WTC11 (cell line): ENCODE results near the gene OTOG. TPM values are rescaled to one million over a fixed set of nuclear protein-coding genes. Genes with fewer than 3 reads are reported as not detected.
A peak's percentile ranks its signal among the peaks of the same experiment; 100 is the strongest.

Experiments used
- ATAC-seq: fragments of 200-7000 bp; cut with Tn5 transposase; 2 replicates; pipeline ENCODE4 v1.10.0; 2021; ENCODE audit warnings: mild to moderate bottlenecking, moderate library complexity
- CTCF ChIA-PET: fragments of 300-600 bp; sonication (Branson Sonifier 250); formaldehyde crosslinking; loops from one replicate; lab custom pipeline; 2021; ENCODE audit warnings: antibody characterized with exemption; lab: Charles Lee
- POLR2A ChIA-PET: fragments of 350-600 bp; sonication (Branson Sonifier 250); formaldehyde crosslinking; loops from one replicate; lab custom pipeline; 2021; ENCODE audit warnings: antibody characterized with exemption; lab: Charles Lee
- DNase-seq: peaks from one replicate; pipeline ENCODE4 v3.0.0; 2021; ENCODE audit warnings: low spot score
- H3K27ac Mint-ChIP-seq: 2 replicates; pipeline ENCODE4 v1.8.0; 2021; ENCODE audit warnings: mixed read lengths
- H3K27me3 Mint-ChIP-seq: 2 replicates; pipeline ENCODE4 v1.8.0; 2021; ENCODE audit warnings: low read depth, mild to moderate bottlenecking, moderate library complexity, mixed read lengths
- H3K36me3 Mint-ChIP-seq: 2 replicates; pipeline ENCODE4 v1.8.0; 2021; ENCODE audit warnings: mixed read lengths
- H3K4me1 Mint-ChIP-seq: 2 replicates; pipeline ENCODE4 v1.8.0; 2022; ENCODE audit warnings: mixed read lengths
- H3K4me3 Mint-ChIP-seq: 2 replicates; pipeline ENCODE4 v1.8.0; 2021; ENCODE audit warnings: mild to moderate bottlenecking, moderate library complexity, mixed read lengths
- H3K9me3 Mint-ChIP-seq: 2 replicates; pipeline ENCODE4 v1.8.0; 2021; ENCODE audit warnings: mixed read lengths
- CREB1 ChIP-seq: sonication (generic); formaldehyde crosslinking; IDR thresholded peaks from 2 replicates; pipeline ENCODE4 v1.8.0; 2023; ENCODE audit warnings: mild to moderate bottlenecking, missing genetic modification reagents
- HMGA2 ChIP-seq: fragments of 250-450 bp; sonication (Bioruptor Pico); IDR thresholded peaks from 2 replicates; pipeline ENCODE4 v1.4.0; 2021; ENCODE audit warnings: mild to moderate bottlenecking, moderate library complexity
- NFATC4 ChIP-seq: fragments of 250-450 bp; sonication (Bioruptor Pico); IDR thresholded peaks from 2 replicates; pipeline ENCODE4 v1.9.0; 2021; ENCODE audit warnings: mild to moderate bottlenecking
- SMAD4 ChIP-seq: sonication (generic); formaldehyde crosslinking; IDR thresholded peaks from 2 replicates; pipeline ENCODE4 v1.8.0; 2022; ENCODE audit warnings: mild to moderate bottlenecking, missing genetic modification reagents
- SOX15 ChIP-seq: fragments of 250-450 bp; sonication (Bioruptor Pico); IDR thresholded peaks from 2 replicates; pipeline ENCODE4 v1.9.0; 2021; ENCODE audit warnings: mild to moderate bottlenecking
- ZNF121 ChIP-seq: sonication (generic); formaldehyde crosslinking; IDR thresholded peaks from 2 replicates; pipeline ENCODE4 v1.8.0; 2023; ENCODE audit warnings: missing genetic modification reagents
- total RNA-seq: library from RNA; stranded (reverse); gene quantifications from 3 replicates; pipeline ENCODE4 v1.2.3, GENCODE V29; 2021
- TF ChIP-seq, protein P1 (sequence below): sonication (generic); formaldehyde crosslinking; IDR thresholded peaks from 2 replicates; pipeline ENCODE4 v1.8.0; 2022; ENCODE audit warnings: mild to moderate bottlenecking, missing genetic modification reagents
- TF ChIP-seq, protein P2 (sequence below): sonication (generic); formaldehyde crosslinking; IDR thresholded peaks from 2 replicates; pipeline ENCODE4 v1.8.1; 2023; ENCODE audit warnings: mild to moderate bottlenecking, missing genetic modification reagents, borderline replicate concordance
- TF ChIP-seq, protein P3 (sequence below): fragments of 200-600 bp; IDR thresholded peaks from 2 replicates; pipeline ENCODE4 v1.8.0; 2022; ENCODE audit warnings: antibody characterized with exemption
- TF ChIP-seq, protein P4 (sequence below): sonication (generic); formaldehyde crosslinking; conservative IDR thresholded peaks from 2 replicates; pipeline ENCODE4 v1.8.1; 2023; ENCODE audit warnings: mild to moderate bottlenecking, low read depth, missing genetic modification reagents, moderate library complexity
- TF ChIP-seq, protein P5 (sequence below): sonication (generic); formaldehyde crosslinking; IDR thresholded peaks from 2 replicates; pipeline ENCODE4 v1.8.1; 2023; ENCODE audit warnings: mild to moderate bottlenecking, missing genetic modification reagents, moderate library complexity
- TF ChIP-seq, protein P6 (sequence below): sonication (generic); formaldehyde crosslinking; IDR thresholded peaks from 2 replicates; pipeline ENCODE4 v1.8.1; 2023; ENCODE audit warnings: mild to moderate bottlenecking, missing genetic modification reagents, moderate library complexity
- TF ChIP-seq, protein P7 (sequence below): fragments of 250-450 bp; sonication (Bioruptor Pico); IDR thresholded peaks from 2 replicates; pipeline ENCODE4 v1.9.0; 2021; ENCODE audit warnings: mild to moderate bottlenecking

Gene OTOG
- total RNA-seq, 1 experiment from 2014 or later = 1.4 TPM

DNA sequence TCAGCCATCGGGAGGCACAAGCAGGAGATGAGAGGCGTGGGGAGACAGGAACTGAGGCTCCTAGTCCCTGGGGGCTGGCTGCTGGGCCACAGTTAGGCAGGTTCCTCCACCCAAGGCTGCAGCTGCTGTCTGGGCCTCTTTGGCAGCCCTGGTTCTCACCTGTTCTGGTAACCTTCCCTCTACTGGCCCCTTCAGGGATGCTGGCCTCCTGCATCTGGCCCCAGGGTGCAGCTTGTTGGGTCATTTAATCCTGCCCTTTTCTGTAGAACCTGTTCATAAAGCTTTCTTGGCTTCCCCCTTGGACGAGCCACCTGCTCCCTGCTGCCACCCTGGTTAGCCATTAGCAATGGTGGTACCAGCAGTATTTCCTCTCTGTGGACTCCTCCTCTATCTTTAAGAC lies 8.3 kb upstream of the OTOG start:
- H3K27me3 Mint-ChIP-seq = peaks cover 11% of the 10 kb centered on the region
- H3K27ac Mint-ChIP-seq = no peak overlapping the region
- H3K4me1 Mint-ChIP-seq = peaks cover 33% of the 10 kb centered on the region
- CTCF ChIA-PET = interaction anchor here (0.5 to 3.8 kb wide), 8 partner anchors 8 to 359 kb away, joined by 3 to 27 read pairs (median 3); partner anchors contain the start of genes KCNJ11, NUCB2 and OTOG
- POLR2A ChIA-PET = interaction anchor here (0.6 kb wide), 2 partner anchors 263 to 293 kb away, joined by 3 to 4 read pairs; no protein-coding TSS in a partner anchor
- no peak overlapping the region for H3K4me3 Mint-ChIP-seq
- no peaks in the 10 kb centered on the region for H3K36me3 Mint-ChIP-seq
- no peaks in the 10 kb centered on the region for H3K9me3 Mint-ChIP-seq
- DNase-seq (no peak), ATAC-seq (peak; percentile 50)
- 0 out of 2 replicates have a peak, but pooled peaks have one; percentile 13 for TF ChIP-seq ZNF121
- TF ChIP-seq, protein P1, sequence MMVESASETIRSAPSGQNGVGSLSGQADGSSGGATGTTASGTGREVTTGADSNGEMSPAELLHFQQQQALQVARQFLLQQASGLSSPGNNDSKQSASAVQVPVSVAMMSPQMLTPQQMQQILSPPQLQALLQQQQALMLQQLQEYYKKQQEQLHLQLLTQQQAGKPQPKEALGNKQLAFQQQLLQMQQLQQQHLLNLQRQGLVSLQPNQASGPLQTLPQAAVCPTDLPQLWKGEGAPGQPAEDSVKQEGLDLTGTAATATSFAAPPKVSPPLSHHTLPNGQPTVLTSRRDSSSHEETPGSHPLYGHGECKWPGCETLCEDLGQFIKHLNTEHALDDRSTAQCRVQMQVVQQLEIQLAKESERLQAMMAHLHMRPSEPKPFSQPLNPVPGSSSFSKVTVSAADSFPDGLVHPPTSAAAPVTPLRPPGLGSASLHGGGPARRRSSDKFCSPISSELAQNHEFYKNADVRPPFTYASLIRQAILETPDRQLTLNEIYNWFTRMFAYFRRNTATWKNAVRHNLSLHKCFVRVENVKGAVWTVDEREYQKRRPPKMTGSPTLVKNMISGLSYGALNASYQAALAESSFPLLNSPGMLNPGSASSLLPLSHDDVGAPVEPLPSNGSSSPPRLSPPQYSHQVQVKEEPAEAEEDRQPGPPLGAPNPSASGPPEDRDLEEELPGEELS (CRISPR knock-in tag) = no peak
- no peak for TF ChIP-seq HMGA2

DNA sequence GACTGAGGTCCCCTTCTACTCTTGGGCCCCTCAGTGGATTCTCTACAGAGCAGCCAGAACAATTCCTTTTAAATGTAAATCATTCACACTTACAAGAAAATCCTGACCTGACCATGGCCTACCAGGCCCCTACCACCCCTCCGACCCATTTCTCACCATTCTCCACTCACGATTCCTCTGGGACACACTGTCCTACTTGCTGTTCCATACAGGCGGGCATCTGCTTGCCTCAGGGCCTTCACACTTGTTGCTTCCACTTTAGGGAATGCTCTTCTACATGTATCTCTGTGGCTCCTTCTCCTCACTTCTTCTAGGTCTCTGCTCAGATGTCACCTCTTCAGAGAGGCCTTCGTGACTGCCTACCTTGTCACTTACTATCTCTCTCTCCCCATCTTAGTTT lies 6.3 kb upstream of the OTOG start:
- no peak overlapping the region for H3K27ac Mint-ChIP-seq
- POLR2A ChIA-PET = no interaction called here
- peaks cover 33% of the 10 kb centered on the region for H3K4me1 Mint-ChIP-seq
- peaks cover 19% of the 10 kb centered on the region for H3K27me3 Mint-ChIP-seq
- DNase-seq (no peak), ATAC-seq (no peak)
- H3K4me3 Mint-ChIP-seq = no peak overlapping the region
- CTCF ChIA-PET = no interaction called here
- H3K36me3 Mint-ChIP-seq = no peaks in the 10 kb centered on the region
- no peaks in the 10 kb centered on the region for H3K9me3 Mint-ChIP-seq
- TF ChIP-seq, protein P2, sequence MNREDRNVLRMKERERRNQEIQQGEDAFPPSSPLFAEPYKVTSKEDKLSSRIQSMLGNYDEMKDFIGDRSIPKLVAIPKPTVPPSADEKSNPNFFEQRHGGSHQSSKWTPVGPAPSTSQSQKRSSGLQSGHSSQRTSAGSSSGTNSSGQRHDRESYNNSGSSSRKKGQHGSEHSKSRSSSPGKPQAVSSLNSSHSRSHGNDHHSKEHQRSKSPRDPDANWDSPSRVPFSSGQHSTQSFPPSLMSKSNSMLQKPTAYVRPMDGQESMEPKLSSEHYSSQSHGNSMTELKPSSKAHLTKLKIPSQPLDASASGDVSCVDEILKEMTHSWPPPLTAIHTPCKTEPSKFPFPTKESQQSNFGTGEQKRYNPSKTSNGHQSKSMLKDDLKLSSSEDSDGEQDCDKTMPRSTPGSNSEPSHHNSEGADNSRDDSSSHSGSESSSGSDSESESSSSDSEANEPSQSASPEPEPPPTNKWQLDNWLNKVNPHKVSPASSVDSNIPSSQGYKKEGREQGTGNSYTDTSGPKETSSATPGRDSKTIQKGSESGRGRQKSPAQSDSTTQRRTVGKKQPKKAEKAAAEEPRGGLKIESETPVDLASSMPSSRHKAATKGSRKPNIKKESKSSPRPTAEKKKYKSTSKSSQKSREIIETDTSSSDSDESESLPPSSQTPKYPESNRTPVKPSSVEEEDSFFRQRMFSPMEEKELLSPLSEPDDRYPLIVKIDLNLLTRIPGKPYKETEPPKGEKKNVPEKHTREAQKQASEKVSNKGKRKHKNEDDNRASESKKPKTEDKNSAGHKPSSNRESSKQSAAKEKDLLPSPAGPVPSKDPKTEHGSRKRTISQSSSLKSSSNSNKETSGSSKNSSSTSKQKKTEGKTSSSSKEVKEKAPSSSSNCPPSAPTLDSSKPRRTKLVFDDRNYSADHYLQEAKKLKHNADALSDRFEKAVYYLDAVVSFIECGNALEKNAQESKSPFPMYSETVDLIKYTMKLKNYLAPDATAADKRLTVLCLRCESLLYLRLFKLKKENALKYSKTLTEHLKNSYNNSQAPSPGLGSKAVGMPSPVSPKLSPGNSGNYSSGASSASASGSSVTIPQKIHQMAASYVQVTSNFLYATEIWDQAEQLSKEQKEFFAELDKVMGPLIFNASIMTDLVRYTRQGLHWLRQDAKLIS (CRISPR knock-in tag) = no peak
- TF ChIP-seq, protein P3, sequence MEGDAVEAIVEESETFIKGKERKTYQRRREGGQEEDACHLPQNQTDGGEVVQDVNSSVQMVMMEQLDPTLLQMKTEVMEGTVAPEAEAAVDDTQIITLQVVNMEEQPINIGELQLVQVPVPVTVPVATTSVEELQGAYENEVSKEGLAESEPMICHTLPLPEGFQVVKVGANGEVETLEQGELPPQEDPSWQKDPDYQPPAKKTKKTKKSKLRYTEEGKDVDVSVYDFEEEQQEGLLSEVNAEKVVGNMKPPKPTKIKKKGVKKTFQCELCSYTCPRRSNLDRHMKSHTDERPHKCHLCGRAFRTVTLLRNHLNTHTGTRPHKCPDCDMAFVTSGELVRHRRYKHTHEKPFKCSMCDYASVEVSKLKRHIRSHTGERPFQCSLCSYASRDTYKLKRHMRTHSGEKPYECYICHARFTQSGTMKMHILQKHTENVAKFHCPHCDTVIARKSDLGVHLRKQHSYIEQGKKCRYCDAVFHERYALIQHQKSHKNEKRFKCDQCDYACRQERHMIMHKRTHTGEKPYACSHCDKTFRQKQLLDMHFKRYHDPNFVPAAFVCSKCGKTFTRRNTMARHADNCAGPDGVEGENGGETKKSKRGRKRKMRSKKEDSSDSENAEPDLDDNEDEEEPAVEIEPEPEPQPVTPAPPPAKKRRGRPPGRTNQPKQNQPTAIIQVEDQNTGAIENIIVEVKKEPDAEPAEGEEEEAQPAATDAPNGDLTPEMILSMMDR = no peak
- TF ChIP-seq, protein P4, sequence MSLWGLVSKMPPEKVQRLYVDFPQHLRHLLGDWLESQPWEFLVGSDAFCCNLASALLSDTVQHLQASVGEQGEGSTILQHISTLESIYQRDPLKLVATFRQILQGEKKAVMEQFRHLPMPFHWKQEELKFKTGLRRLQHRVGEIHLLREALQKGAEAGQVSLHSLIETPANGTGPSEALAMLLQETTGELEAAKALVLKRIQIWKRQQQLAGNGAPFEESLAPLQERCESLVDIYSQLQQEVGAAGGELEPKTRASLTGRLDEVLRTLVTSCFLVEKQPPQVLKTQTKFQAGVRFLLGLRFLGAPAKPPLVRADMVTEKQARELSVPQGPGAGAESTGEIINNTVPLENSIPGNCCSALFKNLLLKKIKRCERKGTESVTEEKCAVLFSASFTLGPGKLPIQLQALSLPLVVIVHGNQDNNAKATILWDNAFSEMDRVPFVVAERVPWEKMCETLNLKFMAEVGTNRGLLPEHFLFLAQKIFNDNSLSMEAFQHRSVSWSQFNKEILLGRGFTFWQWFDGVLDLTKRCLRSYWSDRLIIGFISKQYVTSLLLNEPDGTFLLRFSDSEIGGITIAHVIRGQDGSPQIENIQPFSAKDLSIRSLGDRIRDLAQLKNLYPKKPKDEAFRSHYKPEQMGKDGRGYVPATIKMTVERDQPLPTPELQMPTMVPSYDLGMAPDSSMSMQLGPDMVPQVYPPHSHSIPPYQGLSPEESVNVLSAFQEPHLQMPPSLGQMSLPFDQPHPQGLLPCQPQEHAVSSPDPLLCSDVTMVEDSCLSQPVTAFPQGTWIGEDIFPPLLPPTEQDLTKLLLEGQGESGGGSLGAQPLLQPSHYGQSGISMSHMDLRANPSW = no peak
- TF ChIP-seq SMAD4 (CRISPR knock-in tag) = no peak

DNA sequence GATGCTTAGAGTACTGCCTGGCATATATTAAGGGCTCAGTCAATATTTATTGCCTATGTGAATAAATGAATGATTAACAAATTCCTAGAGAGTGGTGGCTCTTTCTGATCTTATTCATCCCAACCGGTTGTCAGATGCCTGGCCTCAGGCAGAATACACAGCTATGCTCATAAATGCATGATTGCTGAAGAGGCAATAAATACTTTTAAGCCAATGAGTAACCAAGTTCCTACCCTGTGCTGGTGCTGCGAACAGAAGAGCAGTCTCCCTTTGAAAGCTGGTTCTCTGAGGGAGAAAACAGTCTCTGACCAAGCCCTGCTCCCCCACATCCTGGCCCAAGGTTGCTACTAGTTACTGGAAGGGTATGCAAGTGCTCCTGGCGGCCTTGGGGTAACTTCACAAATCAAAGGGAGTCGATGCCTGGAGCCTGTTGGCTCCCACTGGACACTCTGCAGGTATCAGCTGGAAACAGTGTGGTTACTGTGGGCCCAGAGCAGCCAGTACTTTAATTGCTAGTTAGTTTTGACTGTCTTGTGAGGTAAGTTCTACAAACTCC lies 5.7 kb upstream of the OTOG start:
- H3K27ac Mint-ChIP-seq = no peak overlapping the region
- CTCF ChIA-PET = interaction anchor here (3.3 kb wide), 1 partner anchor 13 kb away, joined by 67 read pairs; no protein-coding TSS in a partner anchor
- DNase-seq (no peak), ATAC-seq (no peak)
- H3K9me3 Mint-ChIP-seq = no peaks in the 10 kb centered on the region
- H3K27me3 Mint-ChIP-seq = peaks cover 23% of the 10 kb centered on the region
- no peaks in the 10 kb centered on the region for H3K36me3 Mint-ChIP-seq
- POLR2A ChIA-PET = no interaction called here
- no peak overlapping the region for H3K4me3 Mint-ChIP-seq
- H3K4me1 Mint-ChIP-seq = peaks cover 33% of the 10 kb centered on the region
- no peak for TF ChIP-seq NFATC4 (CRISPR knock-in tag)
- no peak for TF ChIP-seq SOX15 (CRISPR knock-in tag)
- no peak for TF ChIP-seq CREB1 (CRISPR knock-in tag)
- TF ChIP-seq, protein P5, sequence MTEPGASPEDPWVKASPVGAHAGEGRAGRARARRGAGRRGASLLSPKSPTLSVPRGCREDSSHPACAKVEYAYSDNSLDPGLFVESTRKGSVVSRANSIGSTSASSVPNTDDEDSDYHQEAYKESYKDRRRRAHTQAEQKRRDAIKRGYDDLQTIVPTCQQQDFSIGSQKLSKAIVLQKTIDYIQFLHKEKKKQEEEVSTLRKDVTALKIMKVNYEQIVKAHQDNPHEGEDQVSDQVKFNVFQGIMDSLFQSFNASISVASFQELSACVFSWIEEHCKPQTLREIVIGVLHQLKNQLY (CRISPR knock-in tag) = no peak
- TF ChIP-seq, protein P6, sequence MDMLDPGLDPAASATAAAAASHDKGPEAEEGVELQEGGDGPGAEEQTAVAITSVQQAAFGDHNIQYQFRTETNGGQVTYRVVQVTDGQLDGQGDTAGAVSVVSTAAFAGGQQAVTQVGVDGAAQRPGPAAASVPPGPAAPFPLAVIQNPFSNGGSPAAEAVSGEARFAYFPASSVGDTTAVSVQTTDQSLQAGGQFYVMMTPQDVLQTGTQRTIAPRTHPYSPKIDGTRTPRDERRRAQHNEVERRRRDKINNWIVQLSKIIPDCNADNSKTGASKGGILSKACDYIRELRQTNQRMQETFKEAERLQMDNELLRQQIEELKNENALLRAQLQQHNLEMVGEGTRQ (CRISPR knock-in tag) = no peak
- TF ChIP-seq, protein P4 = no peak
- TF ChIP-seq, protein P7, sequence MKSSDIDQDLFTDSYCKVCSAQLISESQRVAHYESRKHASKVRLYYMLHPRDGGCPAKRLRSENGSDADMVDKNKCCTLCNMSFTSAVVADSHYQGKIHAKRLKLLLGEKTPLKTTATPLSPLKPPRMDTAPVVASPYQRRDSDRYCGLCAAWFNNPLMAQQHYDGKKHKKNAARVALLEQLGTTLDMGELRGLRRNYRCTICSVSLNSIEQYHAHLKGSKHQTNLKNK (CRISPR knock-in tag) = no peak
